Nephron progenitor cell (in vitro differentiated cells): ENCODE results near the gene CATSPERD.
A peak's percentile ranks its signal among the peaks of the same experiment; 100 is the strongest.

Source experiments
- DNase-seq: peaks from one replicate; pipeline ENCODE4 v3.0.0; 2021
- H3K27ac Mint-ChIP-seq: 2 replicates; pipeline ENCODE4 v1.8.0; 2021; ENCODE audit warnings: mild to moderate bottlenecking, moderate library complexity, mixed read lengths
- H3K27me3 Mint-ChIP-seq: 2 replicates; pipeline ENCODE4 v1.8.0; 2021; ENCODE audit warnings: mild to moderate bottlenecking, low read depth, mixed read lengths; ENCODE audit not compliant: poor library complexity
- H3K36me3 Mint-ChIP-seq: 2 replicates; pipeline ENCODE4 v1.8.0; 2021; ENCODE audit warnings: low read depth, mixed read lengths
- H3K4me1 Mint-ChIP-seq: 2 replicates; pipeline ENCODE4 v1.8.0; 2021; ENCODE audit warnings: mixed read lengths
- H3K4me3 Mint-ChIP-seq: 2 replicates; pipeline ENCODE4 v1.8.0; 2021; ENCODE audit warnings: mild to moderate bottlenecking, moderate library complexity, mixed read lengths
- H3K9me3 Mint-ChIP-seq: 2 replicates; pipeline ENCODE4 v1.8.0; 2021; ENCODE audit warnings: mild to moderate bottlenecking, moderate library complexity, mixed read lengths
- TF ChIP-seq, protein P1 (sequence below): fragments of 200-600 bp; sonication (generic); IDR thresholded peaks from 2 replicates; pipeline ENCODE4 v1.5.0; 2021; ENCODE audit warnings: antibody characterized with exemption

CATSPERD gene

DNA sequence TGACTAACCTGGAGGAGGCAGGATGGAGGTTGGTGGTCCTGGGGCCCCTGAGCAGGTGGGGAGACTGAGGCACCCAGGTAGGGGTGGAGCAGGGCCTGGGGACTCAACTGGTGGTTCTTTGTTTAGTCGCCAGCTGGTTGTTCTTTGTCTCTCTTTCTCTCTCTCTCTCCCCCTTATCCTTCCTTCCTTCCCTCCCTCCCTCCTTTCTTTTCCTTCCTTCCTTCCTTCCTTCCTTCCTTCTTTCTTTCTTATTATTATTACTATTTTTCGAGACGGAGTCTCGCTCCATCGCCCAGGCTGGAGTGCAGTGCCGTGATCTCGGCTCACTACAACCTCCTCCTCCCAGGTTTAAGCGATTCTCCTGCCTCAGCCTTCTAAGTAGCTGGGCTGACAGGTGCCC is 77.8 kb downstream of the CATSPERD start:
- H3K27me3 Mint-ChIP-seq: peaks cover 18% of the 10 kb centered on the region
- H3K9me3 Mint-ChIP-seq: no peaks in the 10 kb centered on the region
- peaks cover 33% of the 10 kb centered on the region for H3K4me1 Mint-ChIP-seq
- no peaks in the 10 kb centered on the region for H3K36me3 Mint-ChIP-seq
- H3K4me3 Mint-ChIP-seq: no peak overlapping the region
- TF ChIP-seq, protein P1, sequence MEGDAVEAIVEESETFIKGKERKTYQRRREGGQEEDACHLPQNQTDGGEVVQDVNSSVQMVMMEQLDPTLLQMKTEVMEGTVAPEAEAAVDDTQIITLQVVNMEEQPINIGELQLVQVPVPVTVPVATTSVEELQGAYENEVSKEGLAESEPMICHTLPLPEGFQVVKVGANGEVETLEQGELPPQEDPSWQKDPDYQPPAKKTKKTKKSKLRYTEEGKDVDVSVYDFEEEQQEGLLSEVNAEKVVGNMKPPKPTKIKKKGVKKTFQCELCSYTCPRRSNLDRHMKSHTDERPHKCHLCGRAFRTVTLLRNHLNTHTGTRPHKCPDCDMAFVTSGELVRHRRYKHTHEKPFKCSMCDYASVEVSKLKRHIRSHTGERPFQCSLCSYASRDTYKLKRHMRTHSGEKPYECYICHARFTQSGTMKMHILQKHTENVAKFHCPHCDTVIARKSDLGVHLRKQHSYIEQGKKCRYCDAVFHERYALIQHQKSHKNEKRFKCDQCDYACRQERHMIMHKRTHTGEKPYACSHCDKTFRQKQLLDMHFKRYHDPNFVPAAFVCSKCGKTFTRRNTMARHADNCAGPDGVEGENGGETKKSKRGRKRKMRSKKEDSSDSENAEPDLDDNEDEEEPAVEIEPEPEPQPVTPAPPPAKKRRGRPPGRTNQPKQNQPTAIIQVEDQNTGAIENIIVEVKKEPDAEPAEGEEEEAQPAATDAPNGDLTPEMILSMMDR: no peak
- DNase-seq: no peak
- H3K27ac Mint-ChIP-seq: no peak overlapping the region

- Mint-ChIP-seq H3K4me1 (peaks cover 37% of the 10 kb centered on the region), H3K36me3 (no peaks in the 10 kb centered on the region), H3K9me3 (no peaks in the 10 kb centered on the region), H3K27ac (peak overlapping the region; percentile 81), H3K4me3 (no peak overlapping the region), H3K27me3 (peaks cover 23% of the 10 kb centered on the region)
- no peak for DNase-seq
- TF ChIP-seq, protein P1: no peak
These were observed 79.1 kb downstream of the CATSPERD start for GRCh38 chr19:5799247-5800241.

DNA sequence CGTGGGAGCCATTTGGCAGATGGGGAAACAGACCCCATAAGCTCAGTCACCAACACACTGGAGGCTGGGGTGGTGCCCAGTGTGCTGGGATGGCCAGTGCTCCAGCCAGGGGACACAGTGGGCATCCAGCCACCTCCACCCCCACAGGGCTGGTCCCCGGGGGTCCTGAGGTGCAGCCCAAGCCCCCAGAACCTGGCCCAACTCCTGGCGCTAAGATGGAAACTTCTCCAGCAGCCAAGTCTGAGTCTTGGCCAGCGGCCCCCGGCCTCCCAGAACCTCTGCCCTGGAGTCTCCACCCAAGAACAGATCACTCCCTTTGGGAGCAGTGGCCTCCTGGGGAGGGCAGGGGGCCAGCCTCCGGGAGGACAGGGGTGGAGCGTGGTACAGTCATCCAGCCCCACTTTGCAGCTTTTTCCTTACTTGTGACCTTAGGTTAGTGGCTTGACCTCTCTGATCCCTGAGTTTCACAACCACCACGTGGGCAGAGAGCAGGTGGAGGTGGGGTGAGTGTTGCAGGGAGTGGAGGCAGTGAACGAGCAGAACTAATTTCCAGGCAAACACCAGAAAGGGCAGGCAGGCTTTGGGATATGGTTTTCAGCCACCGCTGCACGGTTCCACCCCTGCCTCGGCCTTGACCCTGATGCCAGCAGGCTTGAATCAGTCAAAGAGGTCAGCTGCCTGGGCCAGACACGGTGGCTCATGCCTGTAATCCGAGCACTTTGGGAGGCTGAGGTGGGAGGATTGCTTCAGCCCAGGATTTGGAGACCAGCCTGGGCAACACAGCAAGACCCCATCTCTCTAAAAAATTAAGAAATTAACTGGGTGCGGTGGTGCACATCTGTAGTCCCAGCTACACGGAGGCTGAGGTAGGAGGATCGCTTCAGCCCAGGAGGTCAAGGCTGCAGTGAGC is 80.2 kb downstream of the CATSPERD start:
- Mint-ChIP-seq H3K36me3 (no peaks in the 10 kb centered on the region), H3K9me3 (no peaks in the 10 kb centered on the region), H3K27ac (no peak overlapping the region), H3K4me3 (no peak overlapping the region), H3K27me3 (peaks cover 26% of the 10 kb centered on the region), H3K4me1 (peaks cover 37% of the 10 kb centered on the region)
- DNase-seq: no peak
- TF ChIP-seq, protein P1: no peak

DNA sequence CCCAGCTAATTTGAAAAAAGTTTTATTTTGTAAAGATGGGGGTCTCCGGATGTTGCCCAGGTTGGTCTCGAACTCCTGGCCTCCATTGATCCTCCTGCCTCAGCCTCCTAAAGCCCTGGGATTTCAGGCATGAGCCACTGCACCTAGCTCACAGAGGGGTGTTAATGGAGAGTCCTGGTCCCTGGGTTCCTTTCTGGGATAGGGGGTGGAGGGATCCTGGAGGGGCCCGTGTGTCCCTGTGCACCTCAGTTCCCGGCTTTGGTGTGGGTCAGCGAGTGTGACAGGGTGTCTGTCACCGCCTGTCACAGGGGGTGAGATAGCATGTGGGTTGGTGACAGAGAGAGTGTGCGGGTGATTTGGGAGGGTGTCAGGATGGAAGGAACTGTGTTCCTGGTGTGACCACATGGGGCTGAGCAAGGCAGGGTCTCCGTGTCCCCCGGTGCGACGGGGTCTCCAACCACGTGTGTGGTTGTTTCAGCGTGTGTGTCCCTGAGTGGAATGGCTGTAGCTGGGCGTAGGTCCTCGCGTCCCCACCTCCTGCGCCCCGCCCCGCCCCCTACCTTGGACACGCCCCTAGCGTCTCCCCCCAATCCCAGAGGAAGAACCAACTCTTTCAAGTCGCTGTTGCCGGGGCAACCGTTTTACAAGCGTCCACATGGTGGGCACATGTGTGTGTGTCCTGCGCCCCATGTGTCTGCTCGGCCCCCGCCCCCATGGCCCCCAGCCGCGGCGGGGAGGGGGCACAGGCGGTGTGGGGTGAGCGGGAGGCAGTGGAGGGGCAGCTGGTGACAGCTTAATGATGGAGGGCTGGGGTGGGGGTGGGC is 81.6 kb downstream of the CATSPERD start:
- Mint-ChIP-seq H3K9me3 (no peaks in the 10 kb centered on the region), H3K27me3 (peaks cover 28% of the 10 kb centered on the region), H3K36me3 (no peaks in the 10 kb centered on the region), H3K4me1 (peaks cover 50% of the 10 kb centered on the region), H3K4me3 (peak overlapping the region; percentile 66), H3K27ac (no peak overlapping the region)
- peak; percentile 88 for DNase-seq
- TF ChIP-seq, protein P1: no peak

DNA sequence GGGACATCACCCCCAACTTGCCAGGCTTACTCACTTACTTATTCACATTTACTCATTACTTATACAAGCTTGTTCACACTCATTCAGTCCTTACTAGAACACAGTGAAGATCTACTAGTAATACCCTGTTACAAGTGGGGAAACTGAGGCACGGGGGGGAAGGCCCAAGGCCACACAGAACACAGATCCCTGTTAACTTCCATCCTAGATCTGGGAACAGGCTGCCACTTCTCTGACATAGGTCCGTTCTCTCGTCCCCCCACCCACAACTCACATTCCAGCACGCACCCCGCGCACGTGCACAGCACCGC is 83.0 kb downstream of the CATSPERD start:
- H3K9me3 Mint-ChIP-seq: no peaks in the 10 kb centered on the region
- peaks cover 28% of the 10 kb centered on the region for H3K27me3 Mint-ChIP-seq
- H3K4me3 Mint-ChIP-seq: peak overlapping the region; percentile 56
- DNase-seq: no peak
- no peak overlapping the region for H3K27ac Mint-ChIP-seq
- H3K36me3 Mint-ChIP-seq: no peaks in the 10 kb centered on the region
- TF ChIP-seq, protein P1: no peak
- peaks cover 56% of the 10 kb centered on the region for H3K4me1 Mint-ChIP-seq
